Activated CD4-positive, alpha-beta memory T cell treated with anti-CD3 and anti-CD28 coated beads for 36 hours (primary cell): Measurements from ENCODE around the gene CD48. TPM values are rescaled to one million over a fixed set of nuclear protein-coding genes. Genes with fewer than 3 reads are reported as not detected.
"Not testable (repeated sequence)": the region's sequence is repeated elsewhere in the genome, so short reads cannot be mapped to it uniquely, and the experiment has no call there.

Experiments used
- CTCF ChIA-PET: fragments of 350-600 bp; sonication (Branson Sonifier 250); formaldehyde crosslinking; loops from one replicate; lab custom pipeline; 2021; ENCODE audit warnings: antibody characterized with exemption, inconsistent platforms; lab: Charles Lee
- POLR2A ChIA-PET: fragments of 350-600 bp; sonication (Branson Sonifier 250); formaldehyde crosslinking; loops from one replicate; lab custom pipeline; 2021; ENCODE audit warnings: antibody characterized with exemption; lab: Charles Lee
- DNase-seq: peaks from one replicate; pipeline ENCODE4 v3.0.0-alpha.2; 2020
- H3K27ac Mint-ChIP-seq: one replicate; pipeline ENCODE4 v1.8.0; 2021; ENCODE audit warnings: mixed read lengths
- H3K27me3 Mint-ChIP-seq: one replicate; pipeline ENCODE4 v1.8.0; 2021; ENCODE audit warnings: mixed read lengths
- H3K36me3 Mint-ChIP-seq: one replicate; pipeline ENCODE4 v1.8.0; 2021; ENCODE audit warnings: mixed read lengths
- H3K4me1 Mint-ChIP-seq: one replicate; pipeline ENCODE4 v1.8.0; 2021; ENCODE audit warnings: low read depth, mixed read lengths
- H3K4me3 Mint-ChIP-seq: one replicate; pipeline ENCODE4 v1.8.0; 2021; ENCODE audit warnings: mild to moderate bottlenecking, mixed read lengths
- H3K9me3 Mint-ChIP-seq: one replicate; pipeline ENCODE4 v1.8.0; 2021; ENCODE audit warnings: mixed read lengths
- intact Hi-C: fragments of 100-400 bp; cut with micrococcal nuclease; formaldehyde crosslinking; loops from one replicate; pipeline ENCODE4 v1.15.1; 2023
- total RNA-seq, 2 experiments: library from RNA; stranded (reverse); gene quantifications; one replicate each; pipeline ENCODE4 v1.2.3, GENCODE V29; 2021

Gene CD48
- total RNA-seq, 2 experiments from 2014 or later: 190 to 194 TPM

- H3K27me3 Mint-ChIP-seq, H3K4me3 Mint-ChIP-seq, H3K9me3 Mint-ChIP-seq, DNase-seq, H3K27ac Mint-ChIP-seq, intact Hi-C loops: not testable (repeated sequence)
- H3K36me3 Mint-ChIP-seq: peaks cover 11% of the 10 kb centered on the region
- peaks cover 61% of the 10 kb centered on the region for H3K4me1 Mint-ChIP-seq
- ChIA-PET CTCF (interaction anchor here (1.0 to 1.7 kb wide), 4 partner anchors 12 to 33 kb away, joined by 3 to 5 read pairs (median 3); no protein-coding TSS in a partner anchor), POLR2A (interaction anchor here (1.1 kb wide), 1 partner anchor 20 kb away, joined by 4 read pairs; no protein-coding TSS in a partner anchor)
Observed at GRCh38 chr1:160652065-160652641, 59.5 kb downstream of the CD48 start.

DNA sequence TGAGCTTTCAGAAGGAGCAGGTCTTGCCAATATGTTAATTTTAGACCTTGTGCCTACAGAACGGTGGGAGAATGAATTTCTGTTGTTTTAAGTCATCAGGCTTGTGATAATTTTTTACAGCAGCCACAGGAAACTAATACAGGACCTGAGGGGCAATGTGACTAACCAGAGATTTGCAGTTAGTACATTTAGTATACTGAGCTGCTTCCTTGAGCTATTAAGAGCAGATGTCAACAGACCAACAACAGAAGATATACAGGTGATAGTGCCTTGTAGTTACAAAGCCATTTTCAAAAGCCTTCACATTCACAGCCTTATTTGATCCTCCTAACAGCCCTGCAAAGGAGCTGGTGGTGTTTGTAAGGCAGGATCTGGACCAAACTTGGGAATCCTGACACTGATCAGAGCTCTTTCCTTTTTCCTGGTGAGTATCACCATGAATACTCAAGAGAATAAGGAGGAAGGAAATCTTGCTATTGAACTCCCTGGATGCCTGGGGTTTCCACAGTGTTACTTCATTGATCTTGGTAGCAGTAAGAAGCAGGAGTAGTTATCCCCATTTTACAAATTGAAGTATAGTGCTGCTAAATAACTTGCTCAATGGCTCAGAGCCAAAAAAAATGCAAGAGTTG is 60.1 kb downstream of the CD48 start:
- DNase-seq: no peak
- no peak overlapping the region for H3K27ac Mint-ChIP-seq
- intact Hi-C loops: no loop called here
- ChIA-PET POLR2A (interaction anchor here (0.6 to 1.1 kb wide), 3 partner anchors 12 to 208 kb away, joined by 3 to 4 read pairs (median 3); no protein-coding TSS in a partner anchor), CTCF (interaction anchor here (1.0 to 1.8 kb wide), 6 partner anchors 10 to 33 kb away, joined by 3 to 6 read pairs (median 4); no protein-coding TSS in a partner anchor)
- peaks cover 13% of the 10 kb centered on the region for H3K36me3 Mint-ChIP-seq
- no peak overlapping the region for H3K4me3 Mint-ChIP-seq
- H3K4me1 Mint-ChIP-seq: peaks cover 56% of the 10 kb centered on the region
- no peaks in the 10 kb centered on the region for H3K27me3 Mint-ChIP-seq
- no peaks in the 10 kb centered on the region for H3K9me3 Mint-ChIP-seq

- peak; percentile 52 for DNase-seq
- peak overlapping the region; percentile 98 for H3K27ac Mint-ChIP-seq
- no peaks in the 10 kb centered on the region for H3K9me3 Mint-ChIP-seq
- intact Hi-C loops: loop anchor here (1.0 to 10.0 kb wide), 6 partner anchors 9 to 723 kb away; partner anchors contain the start of gene TAGLN2
- peak overlapping the region; percentile 96 for H3K4me3 Mint-ChIP-seq
- ChIA-PET CTCF (interaction anchor here (0.7 to 4.7 kb wide), 13 partner anchors 15 to 103 kb away, joined by 3 to 58 read pairs (median 4); no protein-coding TSS in a partner anchor), POLR2A (interaction anchor here (0.6 to 10.7 kb wide), 11 partner anchors 16 to 413 kb away, joined by 3 to 288 read pairs (median 6); partner anchors contain the start of gene USF1)
- H3K27me3 Mint-ChIP-seq: no peaks in the 10 kb centered on the region
- H3K36me3 Mint-ChIP-seq: peaks cover 54% of the 10 kb centered on the region
- peaks cover 47% of the 10 kb centered on the region for H3K4me1 Mint-ChIP-seq
Observed at GRCh38 chr1:160647329-160647720, 64.3 kb downstream of the CD48 start.

- POLR2A ChIA-PET: interaction anchor here (0.6 to 10.7 kb wide), 16 partner anchors 9 to 414 kb away, joined by 3 to 288 read pairs (median 4); partner anchors contain the start of genes CD48 and USF1
- DNase-seq: peak; percentile 85
- H3K4me1 Mint-ChIP-seq: peaks cover 47% of the 10 kb centered on the region
- H3K4me3 Mint-ChIP-seq: peak within 1 kb of the TSS; percentile 96
- no peaks in the 10 kb centered on the region for H3K9me3 Mint-ChIP-seq
- peak within 1 kb of the TSS; percentile 98 for H3K27ac Mint-ChIP-seq
- no peaks in the 10 kb centered on the region for H3K27me3 Mint-ChIP-seq
- intact Hi-C loops: loop anchor here (1.0 to 10.0 kb wide), 6 partner anchors 9 to 722 kb away; partner anchors contain the start of gene TAGLN2
- CTCF ChIA-PET: interaction anchor here (0.7 to 4.7 kb wide), 13 partner anchors 16 to 103 kb away, joined by 3 to 58 read pairs (median 4); no protein-coding TSS in a partner anchor
- H3K36me3 Mint-ChIP-seq: peaks cover 57% of the 10 kb centered on the region
Observed at GRCh38 chr1:160646711-160647328, 64.8 kb downstream of the CD48 start, which contains the start of gene SLAMF1. TSS of gene SLAMF1 (minus strand) at chr1:160647044. CDS start at chr1:160646945, 99 bp downstream.

GRCh38 chr1:160646180-160646579 is 65.4 kb downstream of the CD48 start:
- ChIA-PET CTCF (interaction anchor here (0.9 to 4.7 kb wide), 10 partner anchors 16 to 102 kb away, joined by 3 to 58 read pairs (median 6); no protein-coding TSS in a partner anchor), POLR2A (interaction anchor here (0.6 to 10.7 kb wide), 16 partner anchors 8 to 400 kb away, joined by 3 to 288 read pairs (median 4); partner anchors contain the start of genes CD48 and USF1)
- intact Hi-C loops: loop anchor here (10.0 kb wide), 1 partner anchor 721 kb away; the partner anchor contains the start of gene TAGLN2
- H3K36me3 Mint-ChIP-seq: peaks cover 60% of the 10 kb centered on the region
- H3K9me3 Mint-ChIP-seq: no peaks in the 10 kb centered on the region
- no peak for DNase-seq
- no peaks in the 10 kb centered on the region for H3K27me3 Mint-ChIP-seq
- H3K4me3 Mint-ChIP-seq: peak overlapping the region; percentile 96
- H3K4me1 Mint-ChIP-seq: peaks cover 41% of the 10 kb centered on the region
- peak overlapping the region; percentile 98 for H3K27ac Mint-ChIP-seq

DNA sequence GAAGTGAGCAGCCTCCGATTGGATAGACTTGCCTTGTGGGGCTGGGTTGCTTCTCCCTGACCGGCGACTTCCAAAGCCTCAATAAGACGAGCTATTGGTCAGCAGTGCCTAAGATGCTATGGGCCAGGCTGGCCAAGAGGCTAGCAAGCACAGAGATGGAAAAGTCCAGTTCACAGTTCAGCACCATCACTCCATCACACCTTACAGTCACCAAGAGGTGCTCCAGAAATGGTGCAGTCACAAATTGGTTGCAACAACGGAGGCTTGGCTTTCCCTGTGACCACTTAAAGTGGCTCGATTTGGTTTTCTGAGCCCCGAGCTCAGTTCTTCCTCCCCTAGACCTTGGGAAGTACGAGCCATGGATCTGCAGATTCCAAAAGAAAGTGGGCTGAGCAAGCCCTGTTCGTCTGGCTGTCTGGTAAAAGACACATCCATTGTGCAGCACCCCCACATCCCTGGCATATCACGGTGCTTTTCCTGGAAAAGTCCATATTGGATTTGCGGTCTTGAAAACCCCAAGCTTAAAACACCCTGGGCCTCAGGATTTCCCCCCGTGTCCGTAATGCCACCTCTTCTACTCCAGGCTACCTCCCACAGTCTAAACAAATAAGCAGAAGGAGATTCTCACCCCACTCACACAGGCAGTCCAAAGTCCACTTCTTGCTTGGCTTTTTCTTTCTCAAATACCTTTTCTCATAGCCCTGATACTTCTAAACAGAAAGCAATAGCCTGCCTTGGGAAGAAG is 66.1 kb downstream of the CD48 start:
- peaks cover 63% of the 10 kb centered on the region for H3K36me3 Mint-ChIP-seq
- ChIA-PET CTCF (interaction anchor here (0.7 to 4.7 kb wide), 9 partner anchors 13 to 35 kb away, joined by 3 to 58 read pairs (median 7); no protein-coding TSS in a partner anchor), POLR2A (interaction anchor here (0.6 to 10.7 kb wide), 14 partner anchors 8 to 401 kb away, joined by 3 to 288 read pairs (median 6); partner anchors contain the start of genes CD48 and USF1)
- H3K9me3 Mint-ChIP-seq: no peaks in the 10 kb centered on the region
- H3K4me1 Mint-ChIP-seq: peaks cover 40% of the 10 kb centered on the region
- no peaks in the 10 kb centered on the region for H3K27me3 Mint-ChIP-seq
- H3K27ac Mint-ChIP-seq: peak overlapping the region; percentile 98
- intact Hi-C loops: loop anchor here (10.0 kb wide), 1 partner anchor 721 kb away; the partner anchor contains the start of gene TAGLN2
- peak; percentile 32 for DNase-seq
- H3K4me3 Mint-ChIP-seq: peak overlapping the region; percentile 96

DNA sequence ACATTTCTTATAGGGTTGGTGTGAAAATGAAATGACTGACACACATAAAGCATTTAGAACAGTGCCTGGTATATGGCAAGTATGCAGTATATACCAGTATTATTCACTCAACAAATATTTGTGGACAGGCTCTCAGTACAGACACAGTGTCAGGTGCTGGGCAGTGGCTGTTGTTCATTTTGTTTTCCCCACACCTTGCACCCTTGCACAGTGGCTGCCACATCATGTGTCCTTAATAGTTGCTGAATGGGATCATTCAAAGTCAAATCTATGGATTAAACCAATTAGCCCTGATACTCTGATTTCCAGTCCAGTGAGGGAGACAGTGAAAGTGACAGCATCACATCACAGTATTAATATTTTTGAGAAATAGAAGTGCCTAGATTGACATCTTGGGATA is 67.2 kb downstream of the CD48 start:
- intact Hi-C loops: loop anchor here (5.0 to 10.0 kb wide), 2 partner anchors 153 to 720 kb away; partner anchors contain the start of genes LY9 and TAGLN2
- H3K4me1 Mint-ChIP-seq: peaks cover 41% of the 10 kb centered on the region
- H3K27ac Mint-ChIP-seq: peak overlapping the region; percentile 98
- H3K27me3 Mint-ChIP-seq: no peaks in the 10 kb centered on the region
- DNase-seq: no peak
- peaks cover 69% of the 10 kb centered on the region for H3K36me3 Mint-ChIP-seq
- ChIA-PET POLR2A (interaction anchor here (1.0 to 10.7 kb wide), 4 partner anchors 17 to 190 kb away, joined by 5 to 288 read pairs (median 52); no protein-coding TSS in a partner anchor), CTCF (interaction anchor here (1.0 to 4.7 kb wide), 4 partner anchors 12 to 29 kb away, joined by 4 to 58 read pairs (median 24); no protein-coding TSS in a partner anchor)
- peak overlapping the region; percentile 96 for H3K4me3 Mint-ChIP-seq
- no peaks in the 10 kb centered on the region for H3K9me3 Mint-ChIP-seq

- ChIA-PET CTCF (interaction anchor here (0.8 to 1.6 kb wide), 6 partner anchors 11 to 32 kb away, joined by 3 to 6 read pairs (median 4); no protein-coding TSS in a partner anchor), POLR2A (interaction anchor here (1.2 to 10.7 kb wide), 4 partner anchors 16 to 68 kb away, joined by 4 to 288 read pairs (median 44); partner anchors contain the start of gene CD48)
- Mint-ChIP-seq H3K27me3 (no peaks in the 10 kb centered on the region), H3K9me3 (no peaks in the 10 kb centered on the region), H3K4me3 (peak overlapping the region; percentile 96), H3K27ac (peak overlapping the region; percentile 98), H3K4me1 (peaks cover 42% of the 10 kb centered on the region), H3K36me3 (peaks cover 78% of the 10 kb centered on the region)
- intact Hi-C loops: loop anchor here (5.0 to 10.0 kb wide), 2 partner anchors 154 to 718 kb away; partner anchors contain the start of genes LY9 and TAGLN2
- DNase-seq: no peak
Observed at GRCh38 chr1:160643138-160643537, 68.5 kb downstream of the CD48 start.

- Mint-ChIP-seq H3K4me1 (peaks cover 44% of the 10 kb centered on the region), H3K9me3 (no peaks in the 10 kb centered on the region), H3K27me3 (no peaks in the 10 kb centered on the region), H3K4me3 (peak overlapping the region; percentile 96), H3K36me3 (peaks cover 85% of the 10 kb centered on the region), H3K27ac (peak overlapping the region; percentile 98)
- ChIA-PET CTCF (interaction anchor here (0.8 to 1.6 kb wide), 4 partner anchors 10 to 23 kb away, joined by 3 to 6 read pairs (median 4); no protein-coding TSS in a partner anchor), POLR2A (interaction anchor here (1.0 to 10.7 kb wide), 4 partner anchors 15 to 69 kb away, joined by 3 to 288 read pairs (median 44); partner anchors contain the start of gene CD48)
- intact Hi-C loops: loop anchor here (5.0 to 10.0 kb wide), 2 partner anchors 155 to 717 kb away; partner anchors contain the start of genes LY9 and TAGLN2
- no peak for DNase-seq
Observed at GRCh38 chr1:160642281-160642644, 69.4 kb downstream of the CD48 start.
